Measurements from ENCODE around the gene TOMM40L. TPM values are rescaled to one million over a fixed set of nuclear protein-coding genes. Genes with fewer than 3 reads are reported as not detected.

TOMM40L gene
- total RNA-seq, 1 experiment from 2014 or later: 15.0 TPM

DNA sequence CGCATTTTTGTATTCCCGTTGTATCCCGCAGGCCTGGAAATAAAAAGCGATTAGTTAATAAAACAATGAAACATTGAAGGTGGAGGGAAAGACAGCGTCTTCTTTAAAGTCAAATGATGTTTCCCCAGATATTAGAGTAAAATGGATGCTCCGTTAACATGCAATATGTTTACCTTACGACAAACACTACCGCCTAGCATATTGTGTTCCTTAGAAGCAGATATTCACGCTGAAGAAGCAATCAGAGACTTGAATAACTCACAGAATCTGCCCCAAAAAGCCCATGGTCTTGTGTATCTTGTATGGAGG lies 48.0 kb upstream of the TOMM40L start:
- Mint-ChIP-seq H3K27ac (ENCODE audit: unreplicated experiment) (peak overlapping the region; percentile 97), H3K4me1 (ENCODE audit: low read depth, unreplicated experiment) (peaks cover 40% of the 10 kb centered on the region), H3K4me3 (ENCODE audit: low read depth, unreplicated experiment) (peak overlapping the region; percentile 100), H3K36me3 (ENCODE audit: insufficient read depth, unreplicated experiment) (peaks cover 34% of the 10 kb centered on the region), H3K9me3 (ENCODE audit: low read depth, unreplicated experiment) (no peaks in the 10 kb centered on the region), H3K27me3 (ENCODE audit: unreplicated experiment) (no peaks in the 10 kb centered on the region)
- DNase-seq: no peak
- intact Hi-C loops (cut with micrococcal nuclease; ENCODE audit: unreplicated experiment): no loop called here
- BruUV-seq (replicated peaks): no TSS peak
- CTCF ChIA-PET: interaction anchor here (0.6 to 1.8 kb wide), 3 partner anchors 9 to 143 kb away, joined by 3 to 7 read pairs (median 4); partner anchors contain the start of gene PPOX
- TF ChIP-seq, protein P1, sequence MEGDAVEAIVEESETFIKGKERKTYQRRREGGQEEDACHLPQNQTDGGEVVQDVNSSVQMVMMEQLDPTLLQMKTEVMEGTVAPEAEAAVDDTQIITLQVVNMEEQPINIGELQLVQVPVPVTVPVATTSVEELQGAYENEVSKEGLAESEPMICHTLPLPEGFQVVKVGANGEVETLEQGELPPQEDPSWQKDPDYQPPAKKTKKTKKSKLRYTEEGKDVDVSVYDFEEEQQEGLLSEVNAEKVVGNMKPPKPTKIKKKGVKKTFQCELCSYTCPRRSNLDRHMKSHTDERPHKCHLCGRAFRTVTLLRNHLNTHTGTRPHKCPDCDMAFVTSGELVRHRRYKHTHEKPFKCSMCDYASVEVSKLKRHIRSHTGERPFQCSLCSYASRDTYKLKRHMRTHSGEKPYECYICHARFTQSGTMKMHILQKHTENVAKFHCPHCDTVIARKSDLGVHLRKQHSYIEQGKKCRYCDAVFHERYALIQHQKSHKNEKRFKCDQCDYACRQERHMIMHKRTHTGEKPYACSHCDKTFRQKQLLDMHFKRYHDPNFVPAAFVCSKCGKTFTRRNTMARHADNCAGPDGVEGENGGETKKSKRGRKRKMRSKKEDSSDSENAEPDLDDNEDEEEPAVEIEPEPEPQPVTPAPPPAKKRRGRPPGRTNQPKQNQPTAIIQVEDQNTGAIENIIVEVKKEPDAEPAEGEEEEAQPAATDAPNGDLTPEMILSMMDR (IDR thresholded peaks at IDR 0.05; ENCODE audit: unreplicated experiment): peak; percentile 0

DNA sequence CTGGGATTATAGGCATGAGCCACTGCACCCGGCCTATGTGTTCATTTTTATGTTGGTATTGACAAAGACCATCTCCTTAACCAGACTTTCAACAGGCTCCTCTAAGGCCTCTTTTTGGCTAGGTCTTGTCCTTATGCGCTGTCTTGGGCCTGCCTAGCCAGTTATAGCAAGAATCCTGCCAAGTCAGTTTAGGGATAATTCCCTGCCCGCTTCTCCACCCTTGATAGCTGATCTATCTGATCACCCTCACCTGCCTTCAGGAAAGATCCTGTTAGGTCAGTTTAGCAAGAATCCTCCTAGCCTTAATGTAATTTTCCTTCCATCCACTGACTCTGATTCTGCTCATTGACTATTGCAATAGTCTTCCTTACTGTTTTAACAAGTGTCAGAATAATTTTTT lies 46.2 kb upstream of the TOMM40L start:
- intact Hi-C loops (cut with micrococcal nuclease; ENCODE audit: unreplicated experiment): no loop called here
- TF ChIP-seq, protein P1 (IDR thresholded peaks at IDR 0.05; ENCODE audit: unreplicated experiment): no peak
- H3K36me3 Mint-ChIP-seq (ENCODE audit: insufficient read depth, unreplicated experiment): peaks cover 19% of the 10 kb centered on the region
- CTCF ChIA-PET: no interaction called here
- H3K4me1 Mint-ChIP-seq (ENCODE audit: low read depth, unreplicated experiment): peaks cover 45% of the 10 kb centered on the region
- no peak overlapping the region for H3K4me3 Mint-ChIP-seq (ENCODE audit: low read depth, unreplicated experiment)
- BruUV-seq (replicated peaks): no TSS peak
- H3K9me3 Mint-ChIP-seq (ENCODE audit: low read depth, unreplicated experiment): no peaks in the 10 kb centered on the region
- H3K27me3 Mint-ChIP-seq (ENCODE audit: unreplicated experiment): no peaks in the 10 kb centered on the region
- no peak overlapping the region for H3K27ac Mint-ChIP-seq (ENCODE audit: unreplicated experiment)
- no peak for DNase-seq

DNA sequence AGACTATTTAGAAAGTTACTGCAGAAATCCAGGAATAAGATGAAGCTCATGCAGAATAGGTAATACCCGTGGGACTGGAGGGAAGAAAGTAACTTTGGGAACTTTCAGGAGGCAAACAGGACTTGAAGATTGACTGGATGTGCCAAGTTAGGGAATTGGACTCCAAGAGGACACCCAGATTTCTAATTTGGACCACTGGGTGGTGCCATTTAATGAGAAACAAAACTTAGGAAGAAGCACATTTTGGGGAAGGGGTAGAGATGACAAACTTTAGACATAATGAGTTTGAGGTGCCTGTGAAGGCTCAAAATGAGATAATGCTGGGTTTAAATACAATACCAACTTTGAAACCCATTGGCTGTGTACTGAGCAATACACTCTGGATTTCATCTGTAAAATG lies 45.2 kb upstream of the TOMM40L start:
- H3K4me3 Mint-ChIP-seq (ENCODE audit: low read depth, unreplicated experiment): no peak overlapping the region
- DNase-seq: no peak
- BruUV-seq (replicated peaks): no TSS peak
- peaks cover 42% of the 10 kb centered on the region for H3K4me1 Mint-ChIP-seq (ENCODE audit: low read depth, unreplicated experiment)
- H3K9me3 Mint-ChIP-seq (ENCODE audit: low read depth, unreplicated experiment): no peaks in the 10 kb centered on the region
- TF ChIP-seq, protein P1 (IDR thresholded peaks at IDR 0.05; ENCODE audit: unreplicated experiment): no peak
- peaks cover 19% of the 10 kb centered on the region for H3K36me3 Mint-ChIP-seq (ENCODE audit: insufficient read depth, unreplicated experiment)
- CTCF ChIA-PET: no interaction called here
- no peak overlapping the region for H3K27ac Mint-ChIP-seq (ENCODE audit: unreplicated experiment)
- H3K27me3 Mint-ChIP-seq (ENCODE audit: unreplicated experiment): no peaks in the 10 kb centered on the region
- intact Hi-C loops (cut with micrococcal nuclease; ENCODE audit: unreplicated experiment): no loop called here

DNA sequence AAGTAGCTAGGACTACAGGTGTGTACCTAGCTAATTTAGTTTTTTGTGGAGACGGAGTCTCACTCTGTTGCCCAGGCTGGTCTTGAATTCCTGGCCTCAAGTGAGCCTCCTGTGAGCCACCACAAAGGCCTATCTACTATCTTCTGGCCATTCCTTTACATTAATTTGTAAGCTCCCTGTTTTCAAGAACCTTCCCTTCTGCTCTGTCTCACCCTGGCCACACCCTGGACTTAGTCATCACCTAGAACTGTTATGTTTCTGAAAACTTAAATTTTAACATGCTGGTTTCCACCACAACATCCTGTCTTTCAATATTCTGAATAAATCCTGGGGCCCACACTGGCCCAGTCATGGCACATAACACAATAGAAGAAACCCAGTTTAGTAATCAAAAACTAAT lies 43.6 kb upstream of the TOMM40L start:
- Mint-ChIP-seq H3K9me3 (ENCODE audit: low read depth, unreplicated experiment) (no peaks in the 10 kb centered on the region), H3K27me3 (ENCODE audit: unreplicated experiment) (no peaks in the 10 kb centered on the region), H3K36me3 (ENCODE audit: insufficient read depth, unreplicated experiment) (peaks cover 7% of the 10 kb centered on the region), H3K4me1 (ENCODE audit: low read depth, unreplicated experiment) (peaks cover 30% of the 10 kb centered on the region), H3K27ac (ENCODE audit: unreplicated experiment) (peak overlapping the region; percentile 48), H3K4me3 (ENCODE audit: low read depth, unreplicated experiment) (no peak overlapping the region)
- intact Hi-C loops (cut with micrococcal nuclease; ENCODE audit: unreplicated experiment): no loop called here
- TF ChIP-seq, protein P1 (IDR thresholded peaks at IDR 0.05; ENCODE audit: unreplicated experiment): no peak
- BruUV-seq (replicated peaks): no TSS peak
- CTCF ChIA-PET: interaction anchor here (1.4 kb wide), 1 partner anchor 44 kb away, joined by 4 read pairs; the partner anchor contains the start of gene TOMM40L
- DNase-seq: no peak
